GM19023 (cell line): ENCODE measurements around the gene TBCEL.

ENCODE experiments used
- ATAC-seq: cut with Tn5 transposase; IDR thresholded peaks from one replicate; pipeline ENCODE4 v1.9.1; 2021; ENCODE audit warnings: mild to moderate bottlenecking, moderate library complexity; ENCODE audit not compliant: unreplicated experiment

TBCEL gene

DNA sequence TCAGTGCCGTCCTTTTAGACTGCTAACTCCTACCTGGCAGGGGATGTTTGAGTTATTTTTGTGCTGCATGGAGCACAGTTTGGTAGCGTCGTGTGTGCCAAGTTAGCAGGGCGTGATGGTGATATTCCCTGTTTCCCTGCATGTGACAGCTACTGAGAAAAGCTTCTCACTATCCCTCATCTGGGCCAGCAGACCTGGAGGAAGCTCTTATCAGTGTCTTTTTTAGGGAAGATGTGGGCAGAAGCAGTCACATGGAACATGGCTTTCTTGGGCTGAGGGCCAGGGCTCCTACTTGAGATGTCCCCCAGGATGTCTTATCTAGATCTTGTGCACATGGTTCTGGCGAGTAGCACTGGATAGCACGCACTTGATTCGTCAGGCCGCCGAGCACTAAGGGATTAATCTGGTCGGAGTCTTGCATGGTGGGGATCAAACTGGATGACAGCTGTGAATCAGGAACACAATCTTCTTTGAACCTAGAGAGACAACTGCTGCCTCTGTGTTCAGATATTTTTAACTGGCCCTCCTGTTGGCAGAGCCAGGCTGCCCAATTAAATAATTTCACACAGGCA lies 110.9 kb downstream of the TBCEL start:
- no peak for ATAC-seq

DNA sequence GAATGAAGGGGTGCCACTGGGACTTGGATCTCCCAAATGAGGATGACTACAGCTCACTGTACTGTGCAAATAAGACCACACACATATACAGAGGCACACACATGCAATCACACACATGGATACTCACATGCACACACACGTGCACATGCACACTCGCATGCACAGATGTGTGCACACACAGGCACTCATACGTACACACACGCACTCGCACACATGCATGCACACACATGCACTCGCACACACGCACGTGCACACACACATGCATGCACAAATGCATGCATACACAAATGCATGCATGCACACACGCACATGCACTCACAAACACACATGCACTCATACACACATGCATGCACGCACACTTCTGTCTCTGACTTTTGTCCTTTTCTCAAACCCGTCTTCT lies 113.1 kb downstream of the TBCEL start:
- no peak for ATAC-seq

DNA sequence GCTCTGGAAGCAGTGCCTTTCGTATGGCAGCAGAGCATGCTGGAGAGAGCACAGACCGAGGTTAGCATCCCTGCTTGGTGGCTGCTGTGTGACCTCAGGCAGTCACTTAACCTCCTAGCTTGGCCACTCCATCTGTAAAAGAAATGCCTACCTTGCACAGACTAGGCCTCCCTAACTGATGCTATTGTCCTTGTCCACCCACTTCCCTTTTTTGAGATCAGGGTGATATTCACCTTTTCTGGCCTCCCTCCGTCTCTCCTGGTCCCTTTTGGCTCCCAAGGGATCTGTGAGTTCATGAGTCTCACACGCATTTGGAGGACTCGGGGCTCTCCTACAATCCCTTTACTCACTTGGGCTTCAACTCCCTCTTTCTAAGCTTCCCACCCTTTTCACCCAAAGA lies 114.4 kb downstream of the TBCEL start:
- no peak for ATAC-seq

DNA sequence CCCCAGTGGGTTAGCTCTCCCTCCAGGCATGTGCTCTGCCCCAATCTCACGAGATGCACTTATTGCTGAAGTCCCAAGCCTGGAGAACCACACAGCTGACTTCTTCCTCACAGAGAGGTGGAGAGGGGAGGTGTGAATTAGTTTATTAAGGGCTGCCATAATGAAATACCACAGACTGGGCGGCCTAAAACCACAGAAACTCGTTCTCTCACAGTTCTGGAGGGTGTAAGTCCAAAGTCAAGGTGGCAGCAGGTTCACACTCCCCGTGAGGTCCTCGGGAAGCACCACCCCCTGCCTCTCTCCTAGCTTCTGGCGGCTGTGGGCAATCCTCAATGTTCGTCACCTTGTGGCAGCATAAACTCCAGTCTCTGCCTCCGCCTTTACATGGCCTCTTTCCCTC lies 116.5 kb downstream of the TBCEL start:
- no peak for ATAC-seq
